HG03103 (cell line): ENCODE data around the gene RAD1.
"Not testable (repeated sequence)": the region's sequence is repeated elsewhere in the genome, so short reads cannot be mapped to it uniquely, and the experiment has no call there.

Experiments
- ATAC-seq: cut with Tn5 transposase; IDR thresholded peaks from one replicate; pipeline ENCODE4 v1.9.1; 2021; ENCODE audit warnings: low read depth; ENCODE audit not compliant: unreplicated experiment

Gene RAD1

DNA sequence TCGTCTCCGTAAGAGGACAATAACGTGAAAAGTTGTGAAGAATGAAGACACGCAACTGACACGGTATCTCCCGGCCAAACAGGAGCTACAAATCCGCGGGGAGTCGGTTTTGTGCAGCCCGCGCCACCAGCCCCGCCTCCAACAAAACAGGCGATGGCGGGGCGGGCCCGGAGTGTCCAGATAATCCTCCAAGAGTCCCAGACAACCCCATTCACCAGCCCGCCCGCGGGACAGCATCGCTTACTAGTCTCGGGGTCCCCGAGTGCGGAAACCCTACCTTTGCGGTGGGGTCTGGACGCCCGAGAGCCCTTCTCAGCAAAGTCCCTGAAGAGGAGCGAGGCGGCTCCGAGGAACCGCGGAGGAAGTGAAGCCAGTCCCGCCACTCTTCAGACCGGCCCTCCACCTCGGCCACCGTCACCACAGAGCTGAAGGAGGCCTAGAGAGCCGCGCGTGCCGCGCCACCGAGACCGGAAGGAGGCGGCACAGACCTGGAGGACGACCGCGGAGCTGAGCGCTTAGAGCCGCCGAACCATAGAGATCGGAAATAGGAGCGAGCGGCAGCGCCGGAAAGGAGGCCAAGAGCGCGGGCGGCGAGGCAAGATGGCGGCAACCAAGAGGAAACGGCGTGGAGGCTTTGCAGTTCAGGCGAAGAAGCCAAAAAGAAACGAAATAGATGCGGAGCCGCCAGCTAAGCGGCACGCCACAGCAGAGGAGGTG, at the start of gene RAD1, which contains the start of gene BRIX1:
Gene RAD1 (minus strand): TSS at position 366 of the 717 bp plus-strand sequence. CDS start 612 bp downstream, outside the sequence.
Gene BRIX1 (plus strand): TSS at position 573 of the 717 bp plus-strand sequence. CDS start 28 bp downstream, at position 601.
- peak; percentile 99 for ATAC-seq

GRCh38 chr5:34959323-34959722, 44.0 kb upstream of the RAD1 start:
- ATAC-seq, result peak; percentile 94

GRCh38 chr5:34957857-34958690, 42.8 kb upstream of the RAD1 start:
- no peak for ATAC-seq

- ATAC-seq, result no peak
Observed at GRCh38 chr5:34957321-34957720, 42.0 kb upstream of the RAD1 start.

DNA sequence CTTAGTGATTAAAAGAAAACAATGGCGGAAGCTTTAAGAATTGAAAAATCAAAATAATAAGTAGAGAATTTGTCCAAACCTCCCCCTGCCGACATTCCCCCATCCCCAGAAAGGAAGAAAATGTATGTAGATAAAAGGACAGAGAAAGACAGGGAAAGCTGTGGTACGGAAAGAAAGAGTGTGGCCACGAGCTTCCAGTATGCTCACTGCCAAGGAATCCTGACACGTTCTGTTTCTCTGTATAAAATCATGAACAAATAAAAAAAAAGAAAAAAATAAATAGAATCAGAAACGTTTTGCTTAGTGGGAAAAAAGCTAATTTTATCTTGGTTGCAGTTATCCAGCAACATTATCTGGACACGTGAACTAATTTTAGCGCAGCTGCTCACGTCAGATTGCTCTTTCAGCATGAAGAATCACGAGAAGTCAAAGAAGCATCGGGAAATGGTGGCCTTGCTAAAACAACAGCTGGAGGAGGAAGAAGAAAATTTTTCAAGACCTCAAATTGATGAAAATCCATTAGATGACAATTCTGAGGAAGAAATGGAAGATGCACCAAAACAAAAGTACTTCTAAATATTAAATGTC, 29.2 kb upstream of the RAD1 start:
- no peak for ATAC-seq

DNA sequence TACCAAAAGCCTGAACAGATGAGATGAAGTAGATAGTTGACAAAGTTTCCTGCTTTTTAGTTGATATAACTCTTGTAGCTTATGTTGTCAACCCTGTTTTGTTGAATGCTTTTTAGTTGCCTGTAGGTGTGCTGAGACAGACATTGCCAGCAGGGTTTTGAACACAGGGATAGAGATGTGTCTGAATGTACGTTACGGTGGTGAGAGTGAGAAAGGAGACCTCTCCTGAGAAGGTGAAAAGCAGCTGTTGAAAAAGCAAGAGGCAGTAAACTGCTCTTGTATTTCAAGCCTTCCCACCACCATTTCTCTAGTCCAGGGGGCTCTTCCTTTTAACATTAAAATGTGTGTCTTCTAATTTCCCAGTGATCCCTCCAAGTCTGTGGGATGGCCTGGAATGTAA, 28.7 kb upstream of the RAD1 start:
- ATAC-seq, result no peak

DNA sequence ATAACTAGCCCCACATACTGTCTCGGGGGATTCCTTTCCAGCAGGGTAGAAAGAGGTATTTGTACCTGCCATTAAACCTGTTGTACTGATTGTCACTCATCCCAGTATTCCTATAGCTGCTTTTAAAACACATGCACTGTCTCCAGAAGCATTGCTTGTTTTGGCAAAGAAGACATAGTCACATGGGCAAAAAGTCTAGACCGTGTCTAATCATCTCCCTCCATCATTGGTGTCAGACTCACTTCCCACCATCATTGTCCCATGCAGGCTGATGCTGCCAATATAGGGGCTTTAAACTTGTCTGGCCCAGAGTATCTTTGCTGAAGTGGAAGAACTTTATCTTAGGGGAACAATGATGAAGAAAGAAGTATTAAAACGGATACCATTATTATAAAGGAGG, 26.6 kb upstream of the RAD1 start:
- ATAC-seq, result no peak

- no peak for ATAC-seq
Observed at GRCh38 chr5:34932947-34933346, 17.6 kb upstream of the RAD1 start.

DNA sequence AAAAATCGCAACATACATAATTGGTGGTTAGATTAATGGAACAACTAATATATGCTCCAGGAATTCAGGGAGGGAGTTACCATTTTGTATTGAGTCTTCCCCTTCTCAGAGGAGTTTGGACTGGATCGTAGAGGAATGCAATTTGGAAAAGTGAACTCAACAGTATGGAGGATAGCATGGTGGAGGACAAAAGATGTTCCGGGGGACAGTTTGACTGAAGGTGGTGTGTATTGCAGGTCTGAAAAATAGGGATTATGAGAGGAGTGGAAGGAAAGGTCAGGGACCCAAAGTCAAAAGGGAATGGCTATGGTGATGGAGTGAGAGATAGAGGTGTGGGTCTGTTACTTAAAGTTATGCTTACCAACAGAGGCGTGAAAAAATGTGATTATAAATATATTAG, 15.6 kb upstream of the RAD1 start:
- no peak for ATAC-seq

- ATAC-seq, result no peak
Observed at GRCh38 chr5:34930462-34930844, 15.1 kb upstream of the RAD1 start.

GRCh38 chr5:34929720-34930461, 14.6 kb upstream of the RAD1 start:
- peak; percentile 70 for ATAC-seq

DNA sequence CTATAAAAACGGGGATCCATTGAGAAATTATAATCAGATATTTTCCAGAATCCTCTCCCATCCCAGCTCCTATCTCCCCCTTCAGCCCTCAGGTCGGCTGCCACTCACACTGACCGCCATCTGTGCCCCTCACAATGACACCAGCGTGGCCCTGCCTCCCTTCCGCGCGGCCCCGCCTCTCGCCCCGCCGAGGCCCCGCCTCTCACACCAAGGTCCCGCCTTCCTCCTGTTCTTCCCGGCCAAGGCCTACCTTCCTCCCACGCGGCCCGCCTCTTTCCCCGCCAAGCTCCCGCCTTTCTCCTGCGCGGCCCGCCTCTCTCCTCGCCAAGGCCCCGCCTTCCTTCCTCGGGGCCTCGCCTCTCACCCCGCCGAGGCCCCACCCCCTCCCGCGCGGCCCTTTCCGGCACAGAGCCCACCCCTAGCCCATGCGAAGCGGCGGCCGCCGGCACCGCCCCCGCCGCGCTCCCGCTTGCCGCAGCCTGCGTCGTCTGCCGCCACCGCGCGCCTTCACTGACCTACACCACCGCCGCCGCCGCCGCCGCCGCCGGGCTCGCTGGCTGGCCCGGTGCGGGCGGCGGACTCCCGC, 13.9 kb upstream of the RAD1 start, which contains the start of gene DNAJC21:
Gene DNAJC21 (plus strand): TSS at position 426 of the 586 bp plus-strand sequence. CDS start 261 bp downstream, outside the sequence.
- peak; percentile 81 for ATAC-seq

DNA sequence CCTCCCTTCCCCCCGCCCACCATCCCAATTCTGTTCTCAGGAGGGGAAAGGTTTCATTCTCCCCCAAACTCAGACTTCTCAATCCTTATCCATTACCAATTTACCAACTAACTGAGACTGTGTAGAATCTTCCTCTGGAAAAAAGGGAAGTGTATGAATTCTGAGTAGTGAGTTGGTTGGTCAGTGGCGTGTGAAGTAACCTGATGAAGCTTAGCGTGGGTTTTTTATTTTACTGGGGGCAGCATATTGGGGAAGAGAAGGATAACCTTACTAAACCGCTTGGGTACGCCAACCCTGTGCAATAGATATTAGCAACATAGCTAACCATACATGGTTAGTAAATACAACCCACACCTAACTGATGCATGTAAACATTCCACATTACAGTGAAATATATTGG, 13.0 kb upstream of the RAD1 start:
- no peak for ATAC-seq

DNA sequence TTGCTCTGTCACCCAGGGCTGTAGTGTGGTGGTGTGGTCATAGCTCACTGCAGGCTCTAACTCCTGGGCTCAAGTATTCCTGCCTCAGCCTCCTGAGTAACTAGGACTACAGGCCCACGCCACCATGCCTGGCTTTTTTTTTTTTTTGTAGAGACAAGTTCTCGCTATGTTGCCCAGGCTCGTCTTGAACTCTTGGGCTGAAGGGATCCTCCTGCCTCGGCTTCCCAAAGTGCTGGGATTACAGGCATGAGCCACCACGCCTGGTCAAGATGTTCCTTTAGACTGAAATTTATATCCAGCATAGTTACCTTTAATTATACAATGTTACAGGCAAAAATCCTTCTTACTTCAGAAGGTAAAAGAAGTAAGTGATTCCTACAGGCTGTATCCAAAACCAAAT, 12.5 kb upstream of the RAD1 start:
- ATAC-seq, result no peak

- no peak for ATAC-seq
Observed at GRCh38 chr5:34926318-34926888, 11.1 kb upstream of the RAD1 start.

GRCh38 chr5:34924462-34924765, 9.1 kb upstream of the RAD1 start:
- no peak for ATAC-seq

- peak; percentile 67 for ATAC-seq
Observed at GRCh38 chr5:34923694-34924461, 8.6 kb upstream of the RAD1 start.

DNA sequence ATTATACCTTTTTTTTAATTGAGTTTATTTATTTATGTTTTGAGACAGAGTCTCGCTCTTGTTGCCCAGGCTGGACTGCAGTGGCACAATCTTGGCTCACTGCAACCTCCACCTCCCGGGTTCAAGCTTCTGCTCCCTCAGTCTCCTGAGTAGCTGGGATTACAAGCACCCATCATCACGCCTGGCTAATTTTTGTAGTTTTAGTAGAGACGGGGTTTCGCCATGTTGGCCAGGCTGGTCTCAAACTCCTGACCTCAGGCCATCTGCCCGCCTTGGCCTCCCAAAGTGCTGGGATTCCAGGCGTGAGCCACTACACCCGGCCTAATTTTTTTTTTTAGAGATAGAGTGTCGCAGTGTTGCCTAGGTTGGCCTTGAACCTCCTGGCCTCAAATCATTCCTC, 8.0 kb upstream of the RAD1 start:
- not testable (repeated sequence) for ATAC-seq

DNA sequence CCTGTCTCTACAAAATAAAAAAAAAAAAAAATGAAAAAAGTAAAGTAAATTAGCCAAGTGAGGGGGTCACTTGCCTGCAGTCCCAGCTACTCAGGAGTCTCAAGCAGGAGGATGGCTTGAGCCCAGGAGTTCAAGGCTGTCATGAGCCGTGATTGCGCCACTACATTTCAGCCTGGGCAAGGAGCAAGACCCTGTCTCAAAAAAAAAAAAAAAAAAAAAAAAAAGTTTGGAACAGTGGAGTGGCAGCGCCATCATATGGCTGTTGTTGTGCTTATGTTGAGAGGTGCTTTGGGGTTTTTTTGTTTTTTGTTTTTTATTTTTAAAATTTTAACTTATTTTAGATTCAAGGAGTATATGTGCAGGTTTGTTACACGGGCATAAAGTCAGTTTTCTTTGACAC, 3.8 kb upstream of the RAD1 start:
- ATAC-seq, result no peak
